MM.1S (cell line): ENCODE data around the gene TTLL11.

Experiments
- DNase-seq: peaks from one replicate; pipeline ENCODE4 v3.0.0-alpha.2; 2015
- H2AFZ ChIP-seq: fragments of 300-600 bp; sonication (generic); 2 replicates; pipeline ENCODE4 v1.6.0; 2016; ENCODE audit warnings: antibody characterized with exemption, low read length
- H3F3A ChIP-seq: fragments of 300-600 bp; sonication (generic); 2 replicates; pipeline ENCODE4 v1.6.1; 2016; ENCODE audit warnings: mild to moderate bottlenecking, antibody characterized with exemption, low read length, moderate library complexity, mixed read lengths; ENCODE audit not compliant: insufficient read depth
- H3K27ac ChIP-seq: fragments of 300-600 bp; sonication (generic); 2 replicates; pipeline ENCODE4 v1.5.1; 2016; ENCODE audit warnings: mild to moderate bottlenecking, low read length
- H3K27me3 ChIP-seq: fragments of 300-600 bp; sonication (generic); replicated peaks from 2 replicates; pipeline ENCODE4 v1.6.0; 2016; ENCODE audit warnings: low read length; ENCODE audit not compliant: insufficient read depth
- H3K36me3 ChIP-seq: fragments of 300-600 bp; sonication (generic); replicated peaks from 2 replicates; pipeline ENCODE4 v1.6.1; 2016; ENCODE audit warnings: mild to moderate bottlenecking, low read length, mixed read lengths; ENCODE audit not compliant: insufficient read depth
- H3K4me1 ChIP-seq: fragments of 300-600 bp; sonication (generic); 2 replicates; pipeline ENCODE4 v1.6.1; 2016; ENCODE audit warnings: low read length, mixed read lengths
- H3K4me2 ChIP-seq: fragments of 300-600 bp; sonication (generic); 2 replicates; pipeline ENCODE4 v1.6.0; 2016; ENCODE audit warnings: low read depth, low read length
- H3K4me3 ChIP-seq: fragments of 300-600 bp; sonication (generic); 2 replicates; pipeline ENCODE4 v1.5.1; 2016; ENCODE audit warnings: low read length, mixed read lengths
- H3K79me2 ChIP-seq: fragments of 300-600 bp; sonication (generic); 2 replicates; pipeline ENCODE4 v1.6.1; 2016; ENCODE audit warnings: mixed run types, low read length, mixed read lengths
- H3K9ac ChIP-seq: fragments of 300-600 bp; sonication (generic); 2 replicates; pipeline ENCODE4 v1.6.1; 2016; ENCODE audit warnings: low read length, mixed read lengths
- H3K9me2 ChIP-seq: fragments of 300-600 bp; sonication (generic); replicated peaks from 2 replicates; pipeline ENCODE4 v1.6.1; 2016; ENCODE audit warnings: mild to moderate bottlenecking, low read length, mixed read lengths; ENCODE audit not compliant: insufficient read depth
- H3K9me3 ChIP-seq: fragments of 300-600 bp; sonication (generic); replicated peaks from 2 replicates; pipeline ENCODE4 v1.6.1; 2016; ENCODE audit warnings: mild to moderate bottlenecking, low read length, mixed read lengths; ENCODE audit not compliant: insufficient read depth
- H4K20me1 ChIP-seq: fragments of 300-600 bp; sonication (generic); 2 replicates; pipeline ENCODE4 v1.6.1; 2016; ENCODE audit warnings: mild to moderate bottlenecking, low read length, moderate library complexity, mixed read lengths; ENCODE audit not compliant: insufficient read depth
- EZH2 ChIP-seq: fragments of 300-600 bp; sonication (generic); optimal IDR thresholded peaks from 2 replicates; pipeline ENCODE3; 2017; ENCODE audit warnings: low read depth, mild to moderate bottlenecking, antibody characterized with exemption, low read length, mixed read lengths
- EZH2phosphoT487 ChIP-seq: fragments of 300-600 bp; sonication (generic); IDR thresholded peaks from 2 replicates; pipeline ENCODE4 v1.6.1; 2018; ENCODE audit warnings: antibody characterized with exemption, low read length
- TF ChIP-seq, protein P1 (sequence below): fragments of 300-600 bp; sonication (generic); IDR thresholded peaks from 2 replicates; pipeline ENCODE4 v1.5.1; 2016; ENCODE audit warnings: antibody characterized with exemption, low read length, mixed read lengths

The TTLL11 gene

DNA sequence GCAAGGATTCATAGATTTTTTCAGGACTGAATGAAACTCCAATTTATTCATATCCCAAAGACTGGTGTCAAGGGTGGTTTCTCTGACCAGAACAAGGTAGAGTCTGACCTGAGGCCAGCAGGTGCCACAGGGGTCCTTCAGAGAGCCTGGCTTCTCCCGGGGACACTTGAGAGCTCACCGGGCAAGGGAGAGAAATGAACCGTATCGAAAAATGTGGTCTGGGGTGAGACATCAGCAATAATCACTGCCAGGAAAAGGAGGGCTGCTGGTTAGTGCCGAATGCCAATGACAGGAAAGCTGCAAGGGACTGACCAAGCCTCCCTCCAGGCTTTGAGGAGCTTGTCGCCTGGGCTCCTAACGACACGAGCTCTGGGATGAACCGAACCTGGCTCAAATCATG is 142.7 kb downstream of the TTLL11 start:
- DNase-seq = no peak

DNA sequence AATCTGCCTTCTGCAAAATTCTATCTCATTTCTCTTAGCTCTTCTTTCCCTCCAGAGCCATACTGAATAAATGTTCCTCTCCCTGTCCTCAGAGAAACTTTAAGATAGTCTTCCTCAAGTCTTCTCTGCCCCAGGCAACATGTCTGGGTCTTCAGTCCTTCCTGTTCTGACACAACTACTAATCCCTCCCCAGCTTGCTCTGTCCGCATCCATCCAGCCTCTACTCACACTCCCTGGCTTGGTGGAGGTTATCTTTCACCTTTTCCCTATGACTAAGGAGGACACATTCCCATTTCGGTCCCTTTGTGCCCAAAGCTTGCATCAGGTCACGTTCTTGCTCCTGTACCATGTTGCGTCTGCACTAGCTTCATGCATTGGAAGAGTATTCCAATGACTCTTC is 143.3 kb downstream of the TTLL11 start:
- Histone ChIP-seq H3K9me2 (no peaks in the 10 kb centered on the region), H3K9me3 (no peaks in the 10 kb centered on the region), H3K4me2 (no peak overlapping the region), H3K79me2 (no peaks in the 10 kb centered on the region), H2AFZ (no peak overlapping the region), H4K20me1 (no peaks in the 10 kb centered on the region), H3K4me1 (no peaks in the 10 kb centered on the region), H3K36me3 (no peaks in the 10 kb centered on the region), H3K4me3 (no peak overlapping the region), H3K27me3 (no peaks in the 10 kb centered on the region), H3K9ac (no peak overlapping the region), H3K27ac (no peak overlapping the region), H3F3A (no peaks in the 10 kb centered on the region)
- DNase-seq = no peak
- no peak for TF ChIP-seq EZH2
- TF ChIP-seq, protein P1, sequence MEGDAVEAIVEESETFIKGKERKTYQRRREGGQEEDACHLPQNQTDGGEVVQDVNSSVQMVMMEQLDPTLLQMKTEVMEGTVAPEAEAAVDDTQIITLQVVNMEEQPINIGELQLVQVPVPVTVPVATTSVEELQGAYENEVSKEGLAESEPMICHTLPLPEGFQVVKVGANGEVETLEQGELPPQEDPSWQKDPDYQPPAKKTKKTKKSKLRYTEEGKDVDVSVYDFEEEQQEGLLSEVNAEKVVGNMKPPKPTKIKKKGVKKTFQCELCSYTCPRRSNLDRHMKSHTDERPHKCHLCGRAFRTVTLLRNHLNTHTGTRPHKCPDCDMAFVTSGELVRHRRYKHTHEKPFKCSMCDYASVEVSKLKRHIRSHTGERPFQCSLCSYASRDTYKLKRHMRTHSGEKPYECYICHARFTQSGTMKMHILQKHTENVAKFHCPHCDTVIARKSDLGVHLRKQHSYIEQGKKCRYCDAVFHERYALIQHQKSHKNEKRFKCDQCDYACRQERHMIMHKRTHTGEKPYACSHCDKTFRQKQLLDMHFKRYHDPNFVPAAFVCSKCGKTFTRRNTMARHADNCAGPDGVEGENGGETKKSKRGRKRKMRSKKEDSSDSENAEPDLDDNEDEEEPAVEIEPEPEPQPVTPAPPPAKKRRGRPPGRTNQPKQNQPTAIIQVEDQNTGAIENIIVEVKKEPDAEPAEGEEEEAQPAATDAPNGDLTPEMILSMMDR = no peak
- no peak for TF ChIP-seq EZH2phosphoT487

More for the DNA sequence above, 142.7 kb downstream of the TTLL11 start:
- Histone ChIP-seq H3F3A (no peaks in the 10 kb centered on the region), H3K27me3 (no peaks in the 10 kb centered on the region), H4K20me1 (no peaks in the 10 kb centered on the region), H3K27ac (no peak overlapping the region), H2AFZ (no peak overlapping the region), H3K79me2 (no peaks in the 10 kb centered on the region), H3K9ac (no peak overlapping the region), H3K9me3 (no peaks in the 10 kb centered on the region), H3K4me3 (no peak overlapping the region), H3K4me1 (no peaks in the 10 kb centered on the region), H3K4me2 (no peak overlapping the region), H3K9me2 (no peaks in the 10 kb centered on the region), H3K36me3 (no peaks in the 10 kb centered on the region)
- TF ChIP-seq, protein P1 = no peak
- TF ChIP-seq EZH2phosphoT487 = no peak
- no peak for TF ChIP-seq EZH2

DNA sequence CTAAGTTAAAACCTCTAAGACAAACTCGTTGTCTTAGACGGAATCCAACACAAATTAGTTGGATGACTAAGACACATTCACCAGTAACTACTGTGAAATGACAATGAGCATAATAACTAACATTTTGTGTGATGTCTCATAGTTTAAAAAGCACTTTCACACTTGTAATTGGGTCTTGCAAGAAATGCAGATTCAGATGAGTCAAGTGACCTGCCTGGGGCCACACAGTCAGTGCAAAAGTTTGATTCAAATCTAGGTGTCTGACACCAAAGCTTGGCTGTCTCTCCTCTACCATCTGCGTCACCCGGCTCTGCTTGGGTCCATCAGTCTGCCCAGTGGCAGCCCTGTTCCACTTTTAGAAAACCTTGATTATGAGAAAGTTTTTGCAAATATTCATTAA is 143.7 kb downstream of the TTLL11 start:
- Histone ChIP-seq H3K4me3 (no peak overlapping the region), H3K9ac (no peak overlapping the region), H3K36me3 (no peaks in the 10 kb centered on the region), H2AFZ (no peak overlapping the region), H4K20me1 (no peaks in the 10 kb centered on the region), H3K4me2 (no peak overlapping the region), H3F3A (no peaks in the 10 kb centered on the region), H3K79me2 (no peaks in the 10 kb centered on the region), H3K4me1 (no peaks in the 10 kb centered on the region), H3K27me3 (no peaks in the 10 kb centered on the region), H3K27ac (no peak overlapping the region), H3K9me2 (no peaks in the 10 kb centered on the region), H3K9me3 (no peaks in the 10 kb centered on the region)
- no peak for DNase-seq
- TF ChIP-seq EZH2 = no peak
- TF ChIP-seq EZH2phosphoT487 = no peak
- TF ChIP-seq, protein P1 = no peak
